ENCODE results near the gene YEATS2.

Gene YEATS2

GRCh38 chr3:183837894-183838293, 140.3 kb downstream of the YEATS2 start:
- ChIA-PET POLR2A (no interaction called here), CTCF (no interaction called here)
- Histone ChIP-seq H3K9me3 (ENCODE audit: control insufficient read depth, insufficient read depth, low read depth, low read length) (no peaks in the 10 kb centered on the region), H3K4me3 (ENCODE audit: low read depth, low read length) (no peak overlapping the region), H3K4me1 (ENCODE audit: control insufficient read depth, insufficient read depth, low read length) (no peaks in the 10 kb centered on the region), H3K36me3 (ENCODE audit: control insufficient read depth in 2 of 2, insufficient read depth in 1 of 2, low read length in 2 of 2) (peaks cover 9 to 62% of the 10 kb centered on the region in 2 experiments; a peak in 2 of 3 replicates), H3K27ac (ENCODE audit: extremely low read depth, low read depth, low read length) (no peak overlapping the region)
- no peak for TF ChIP-seq ELK4 (IDR thresholded peaks at IDR 0.05; ENCODE audit: borderline replicate concordance, low read depth, low read length)
- TF ChIP-seq ZNF121 (tag by site-specific recombination; IDR thresholded peaks at IDR 0.05): peak; percentile 63

DNA sequence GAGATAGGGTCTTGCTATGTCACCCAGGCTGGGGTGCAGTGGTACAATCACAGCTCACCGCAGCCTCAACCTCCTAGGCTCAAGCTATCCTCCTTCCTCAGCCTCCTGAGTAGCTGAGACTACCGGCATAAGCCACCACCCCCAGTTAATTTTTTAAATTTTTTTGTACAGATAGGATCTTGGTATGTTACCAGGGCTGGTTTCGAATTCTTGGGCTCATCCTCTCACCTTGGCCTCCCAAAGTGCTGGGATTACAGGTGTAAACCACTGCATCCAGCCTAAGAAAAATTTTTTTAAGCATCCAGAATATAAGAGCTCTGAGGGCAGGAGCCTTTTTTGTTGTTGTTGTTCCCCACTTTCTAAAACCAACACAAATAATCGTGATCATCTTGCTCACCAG, 142.2 kb downstream of the YEATS2 start:
- POLR2A ChIA-PET: no interaction called here
- Histone ChIP-seq H3K27ac (ENCODE audit: extremely low read depth, low read depth, low read length) (no peak overlapping the region), H3K36me3 (ENCODE audit: control insufficient read depth in 2 of 2, insufficient read depth in 1 of 2, low read length in 2 of 2) (peaks cover 12 to 61% of the 10 kb centered on the region in 2 experiments; a peak in 2 of 3 replicates), H3K4me3 (ENCODE audit: low read depth, low read length) (no peak overlapping the region), H3K4me1 (ENCODE audit: control insufficient read depth, insufficient read depth, low read length) (no peaks in the 10 kb centered on the region), H3K9me3 (ENCODE audit: control insufficient read depth, insufficient read depth, low read depth, low read length) (no peaks in the 10 kb centered on the region)
- CTCF ChIA-PET: interaction anchor here (0.6 to 1.2 kb wide), 2 partner anchors 45 to 717 kb away, joined by 3 read pairs; partner anchors contain the start of gene PARL
- TF ChIP-seq FEZF1 (tag by site-specific recombination; IDR thresholded peaks at IDR 0.05): no peak
- no peak for TF ChIP-seq ZNF423 (tag by site-specific recombination; IDR thresholded peaks at IDR 0.05)

- H3K36me3 ChIP-seq (ENCODE audit: control insufficient read depth in 2 of 2, insufficient read depth in 1 of 2, low read length in 2 of 2): peaks cover 18 to 69% of the 10 kb centered on the region in 2 experiments; a peak in 2 of 3 replicates
- POLR2A ChIA-PET: interaction anchor here (0.6 to 1.0 kb wide), 2 partner anchors 18 to 250 kb away, joined by 3 read pairs; no protein-coding TSS in a partner anchor
- CTCF ChIA-PET: interaction anchor here (0.5 to 0.6 kb wide), 2 partner anchors 345 to 356 kb away, joined by 3 read pairs; no protein-coding TSS in a partner anchor
These were observed 147.0 kb downstream of the YEATS2 start for GRCh38 chr3:183844606-183845005.

More at GRCh38 chr3:183844606-183845005, 147.0 kb downstream of the YEATS2 start:
- Histone ChIP-seq H3K4me3 (ENCODE audit: low read depth, low read length) (no peak overlapping the region), H3K9me3 (ENCODE audit: control insufficient read depth, insufficient read depth, low read depth, low read length) (no peaks in the 10 kb centered on the region), H3K27ac (ENCODE audit: extremely low read depth, low read depth, low read length) (no peak overlapping the region), H3K4me1 (ENCODE audit: control insufficient read depth, insufficient read depth, low read length) (no peaks in the 10 kb centered on the region)
- TF ChIP-seq TRIM28 (IDR thresholded peaks at IDR 0.05; ENCODE audit: borderline replicate concordance, low read length): no peak
- TF ChIP-seq ZNF175 (tag by site-specific recombination; IDR thresholded peaks at IDR 0.05): no peak
- TF ChIP-seq PRDM1 (tag by site-specific recombination; IDR thresholded peaks at IDR 0.05): peak; percentile 64; the same call in 1 of the 2 replicates
- TF ChIP-seq ZNF701 (tag by site-specific recombination; IDR thresholded peaks at IDR 0.05): no peak
- no peak for TF ChIP-seq ZNF202 (tag by site-specific recombination; IDR thresholded peaks at IDR 0.05; ENCODE audit: borderline replicate concordance)
- no peak for TF ChIP-seq RBAK (tag by site-specific recombination; IDR thresholded peaks at IDR 0.05)
- peak; percentile 27; the same call in 1 of the 2 replicates for TF ChIP-seq EGR2 (tag by site-specific recombination; IDR thresholded peaks at IDR 0.05; ENCODE audit: low read depth)
- peak; percentile 74 for TF ChIP-seq ZFHX2 (tag by site-specific recombination; conservative IDR thresholded peaks at IDR 0.05)
- TF ChIP-seq ZNF366 (tag by site-specific recombination; conservative IDR thresholded peaks at IDR 0.05): 0 out of 2 replicates have a peak, but pooled peaks have one; percentile 23
- no peak for TF ChIP-seq HOXC10 (CRISPR knock-in tag; IDR thresholded peaks at IDR 0.05)
- no peak for TF ChIP-seq BCL6B (tag by site-specific recombination; IDR thresholded peaks at IDR 0.05)
- no peak for TF ChIP-seq PRDM2 (tag by site-specific recombination; IDR thresholded peaks at IDR 0.05; ENCODE audit: borderline replicate concordance)
